GM23338 (cell line): Measurements from ENCODE around the gene LMO1.

ENCODE experiments used
- CTCF ChIP-seq, 2 experiments: fragments of 200-600 bp in 1 of 2; sonication (generic) in 1 of 2; conservative IDR thresholded peaks; 2 replicates each; pipeline versions ENCODE4 v1.5.1 to v1.6.1; 2016 to 2017; ENCODE audit warnings: antibody characterized with exemption in 2 of 2, low read depth in 2 of 2, mild to moderate bottlenecking in 2 of 2, moderate library complexity in 1 of 2
- REST ChIP-seq: IDR thresholded peaks from one replicate; pipeline ENCODE4 v1.6.1; 2018; ENCODE audit warnings: antibody characterized with exemption; ENCODE audit not compliant: unreplicated experiment

- TF ChIP-seq CTCF (conservative IDR thresholded peaks at IDR 0.05; ENCODE audit: low read depth in 2 of 2) = no peak
- TF ChIP-seq REST = no peak
Measured at GRCh38 chr11:8290081-8290810, 26.6 kb upstream of the LMO1 start.
